SH-SY5Y (cell line): Measurements from ENCODE around the gene PIK3R1.

ENCODE experiments used
- GATA2 ChIP-seq: IDR thresholded peaks from 2 replicates; pipeline ENCODE4 v1.6.1; 2011; ENCODE audit warnings: mild to moderate bottlenecking, low read depth, low read length
- GATA3 ChIP-seq: IDR thresholded peaks from 2 replicates; pipeline ENCODE4 v1.6.1; 2011; ENCODE audit warnings: low read depth, mild to moderate bottlenecking, low read length, moderate library complexity

- TF ChIP-seq GATA2 (no peak), GATA3 (no peak)
These were observed 12.1 kb downstream of the PIK3R1 start for GRCh38 chr5:68227532-68228160.
